Activated T-helper 2 cell treated with anti-CD3 and anti-CD28 coated beads, Interferon-gamma antibody, Interleukin-2, Interleukin-4, amounts not matched to agents 10 μg/mL and 5 μg/mL and 100 μg/mL, durations not matched to agents 14 hours and 24 hours and 36 hours (primary cell): ENCODE measurements around the gene ABHD17B. TPM values are rescaled to one million over a fixed set of nuclear protein-coding genes. Genes with fewer than 3 reads are reported as not detected.

Experiments
- DNase-seq: peaks from one replicate; pipeline ENCODE4 v3.0.0; 2021; ENCODE audit warnings: low spot score
- H3K27ac Mint-ChIP-seq: one replicate; pipeline ENCODE4 v1.8.0; 2021; ENCODE audit warnings: mixed read lengths
- H3K27me3 Mint-ChIP-seq: one replicate; pipeline ENCODE4 v1.8.0; 2021; ENCODE audit warnings: low read depth, mixed read lengths
- H3K36me3 Mint-ChIP-seq: one replicate; pipeline ENCODE4 v1.8.0; 2021; ENCODE audit warnings: low read depth, mixed read lengths
- H3K4me1 Mint-ChIP-seq: one replicate; pipeline ENCODE4 v1.8.0; 2021; ENCODE audit warnings: low read depth, mixed read lengths
- H3K4me3 Mint-ChIP-seq: one replicate; pipeline ENCODE4 v1.8.0; 2021; ENCODE audit warnings: low read depth, mild to moderate bottlenecking, moderate library complexity, mixed read lengths
- H3K9me3 Mint-ChIP-seq: one replicate; pipeline ENCODE4 v1.8.0; 2021; ENCODE audit warnings: mixed read lengths
- intact Hi-C: fragments of 100-400 bp; cut with micrococcal nuclease; formaldehyde crosslinking; loops from one replicate; pipeline ENCODE4 v1.15.1; 2023
- total RNA-seq: library from RNA; stranded (reverse); gene quantifications from 2 replicates; pipeline ENCODE4 v1.2.3, GENCODE V29; 2022

Gene ABHD17B
- total RNA-seq, 1 donor from 2014 or later = 17.4 TPM

- DNase-seq = no peak
- Mint-ChIP-seq H3K36me3 (no peaks in the 10 kb centered on the region), H3K4me3 (peak overlapping the region; percentile 6), H3K4me1 (peaks cover 24% of the 10 kb centered on the region), H3K9me3 (no peaks in the 10 kb centered on the region), H3K27me3 (peaks cover 7% of the 10 kb centered on the region), H3K27ac (peak overlapping the region; percentile 62)
- intact Hi-C loops = loop anchor here (1.0 to 5.0 kb wide), 4 partner anchors 34 to 199 kb away; partner anchors contain the start of genes ABHD17B and C9orf85
Measured at GRCh38 chr9:71822935-71823334, 88.1 kb downstream of the ABHD17B start.

- intact Hi-C loops = loop anchor here (1.0 to 5.0 kb wide), 4 partner anchors 35 to 200 kb away; partner anchors contain the start of genes ABHD17B and C9orf85
- peaks cover 4% of the 10 kb centered on the region for H3K27me3 Mint-ChIP-seq
- no peak for DNase-seq
Measured at GRCh38 chr9:71822456-71822855, 88.5 kb downstream of the ABHD17B start.

GRCh38 chr9:71821405-71821804 lies 89.6 kb downstream of the ABHD17B start:
- DNase-seq = no peak
- H3K27ac Mint-ChIP-seq = no peak overlapping the region
- no peaks in the 10 kb centered on the region for H3K9me3 Mint-ChIP-seq
- intact Hi-C loops = loop anchor here (5.0 kb wide), 3 partner anchors 36 to 201 kb away; no protein-coding TSS in a partner anchor
- H3K27me3 Mint-ChIP-seq = peaks cover 7% of the 10 kb centered on the region
- peaks cover 33% of the 10 kb centered on the region for H3K4me1 Mint-ChIP-seq
- H3K4me3 Mint-ChIP-seq = no peak overlapping the region
- H3K36me3 Mint-ChIP-seq = no peaks in the 10 kb centered on the region

More at GRCh38 chr9:71822456-71822855, 88.5 kb downstream of the ABHD17B start:
- peak overlapping the region; percentile 62 for H3K27ac Mint-ChIP-seq
- H3K36me3 Mint-ChIP-seq = no peaks in the 10 kb centered on the region
- peaks cover 26% of the 10 kb centered on the region for H3K4me1 Mint-ChIP-seq
- no peaks in the 10 kb centered on the region for H3K9me3 Mint-ChIP-seq
- H3K4me3 Mint-ChIP-seq = peak overlapping the region; percentile 3

GRCh38 chr9:71820403-71820921 lies 90.5 kb downstream of the ABHD17B start:
- intact Hi-C loops = loop anchor here (5.0 kb wide), 3 partner anchors 37 to 202 kb away; no protein-coding TSS in a partner anchor
- Mint-ChIP-seq H3K27ac (no peak overlapping the region), H3K4me3 (no peak overlapping the region), H3K27me3 (peaks cover 7% of the 10 kb centered on the region), H3K36me3 (no peaks in the 10 kb centered on the region), H3K9me3 (no peaks in the 10 kb centered on the region), H3K4me1 (peaks cover 33% of the 10 kb centered on the region)
- no peak for DNase-seq

- intact Hi-C loops = loop anchor here (1.0 kb wide), 1 partner anchor 215 kb away; no protein-coding TSS in a partner anchor
- Mint-ChIP-seq H3K9me3 (no peaks in the 10 kb centered on the region), H3K27ac (no peak overlapping the region), H3K36me3 (no peaks in the 10 kb centered on the region), H3K4me3 (no peak overlapping the region), H3K27me3 (peaks cover 7% of the 10 kb centered on the region), H3K4me1 (peaks cover 29% of the 10 kb centered on the region)
- DNase-seq = no peak
Measured at GRCh38 chr9:71819115-71819739, 91.8 kb downstream of the ABHD17B start.

- H3K4me1 Mint-ChIP-seq = peaks cover 14% of the 10 kb centered on the region
- H3K36me3 Mint-ChIP-seq = no peaks in the 10 kb centered on the region
- no peak for DNase-seq
- peaks cover 7% of the 10 kb centered on the region for H3K27me3 Mint-ChIP-seq
- no peak overlapping the region for H3K4me3 Mint-ChIP-seq
- intact Hi-C loops = no loop called here
- no peaks in the 10 kb centered on the region for H3K9me3 Mint-ChIP-seq
- H3K27ac Mint-ChIP-seq = no peak overlapping the region
Measured at GRCh38 chr9:71816916-71817451, 94.0 kb downstream of the ABHD17B start.

Other genes starting within 250 kb of the ABHD17B start
- 44.8 and 45.3 TPM in 2 replicates for gene CEMIP2, start 142.7 kb downstream of the ABHD17B start, total RNA-seq
- gene C9orf85, start 446 bp upstream of the ABHD17B start, total RNA-seq = 8.3 and 9.8 TPM in 2 replicates
- gene C9orf57, start 149.4 kb upstream of the ABHD17B start, total RNA-seq = not detected in 2 replicates
- 0.07 TPM in 1 of 2 replicates, not detected in the other for gene GDA, start 238.2 kb upstream of the ABHD17B start, total RNA-seq